ENCODE measurements around the gene UGT1A1.

Gene UGT1A1

DNA sequence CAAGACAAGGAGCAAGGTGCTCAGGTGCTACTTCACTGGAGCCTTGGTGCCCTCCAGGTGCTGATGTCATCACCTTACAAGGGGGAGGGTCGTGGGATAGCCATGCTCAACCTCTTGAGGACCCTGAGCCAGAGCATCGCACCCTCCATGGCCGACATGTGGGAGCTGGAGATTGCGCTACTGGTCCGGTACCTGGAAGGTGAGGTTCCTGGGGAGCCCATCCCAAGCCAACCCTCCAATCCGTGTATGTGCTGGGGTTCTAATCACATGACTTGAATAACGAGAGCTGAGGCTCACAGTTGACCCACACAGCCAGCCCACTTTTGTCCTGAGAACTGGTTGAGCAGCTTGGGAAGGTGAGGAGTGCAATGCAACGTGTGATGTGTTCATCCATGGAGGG is 43.9 kb downstream of the UGT1A1 start:
- TF ChIP-seq, protein P1, sequence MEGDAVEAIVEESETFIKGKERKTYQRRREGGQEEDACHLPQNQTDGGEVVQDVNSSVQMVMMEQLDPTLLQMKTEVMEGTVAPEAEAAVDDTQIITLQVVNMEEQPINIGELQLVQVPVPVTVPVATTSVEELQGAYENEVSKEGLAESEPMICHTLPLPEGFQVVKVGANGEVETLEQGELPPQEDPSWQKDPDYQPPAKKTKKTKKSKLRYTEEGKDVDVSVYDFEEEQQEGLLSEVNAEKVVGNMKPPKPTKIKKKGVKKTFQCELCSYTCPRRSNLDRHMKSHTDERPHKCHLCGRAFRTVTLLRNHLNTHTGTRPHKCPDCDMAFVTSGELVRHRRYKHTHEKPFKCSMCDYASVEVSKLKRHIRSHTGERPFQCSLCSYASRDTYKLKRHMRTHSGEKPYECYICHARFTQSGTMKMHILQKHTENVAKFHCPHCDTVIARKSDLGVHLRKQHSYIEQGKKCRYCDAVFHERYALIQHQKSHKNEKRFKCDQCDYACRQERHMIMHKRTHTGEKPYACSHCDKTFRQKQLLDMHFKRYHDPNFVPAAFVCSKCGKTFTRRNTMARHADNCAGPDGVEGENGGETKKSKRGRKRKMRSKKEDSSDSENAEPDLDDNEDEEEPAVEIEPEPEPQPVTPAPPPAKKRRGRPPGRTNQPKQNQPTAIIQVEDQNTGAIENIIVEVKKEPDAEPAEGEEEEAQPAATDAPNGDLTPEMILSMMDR (IDR thresholded peaks at IDR 0.05) = no peak

DNA sequence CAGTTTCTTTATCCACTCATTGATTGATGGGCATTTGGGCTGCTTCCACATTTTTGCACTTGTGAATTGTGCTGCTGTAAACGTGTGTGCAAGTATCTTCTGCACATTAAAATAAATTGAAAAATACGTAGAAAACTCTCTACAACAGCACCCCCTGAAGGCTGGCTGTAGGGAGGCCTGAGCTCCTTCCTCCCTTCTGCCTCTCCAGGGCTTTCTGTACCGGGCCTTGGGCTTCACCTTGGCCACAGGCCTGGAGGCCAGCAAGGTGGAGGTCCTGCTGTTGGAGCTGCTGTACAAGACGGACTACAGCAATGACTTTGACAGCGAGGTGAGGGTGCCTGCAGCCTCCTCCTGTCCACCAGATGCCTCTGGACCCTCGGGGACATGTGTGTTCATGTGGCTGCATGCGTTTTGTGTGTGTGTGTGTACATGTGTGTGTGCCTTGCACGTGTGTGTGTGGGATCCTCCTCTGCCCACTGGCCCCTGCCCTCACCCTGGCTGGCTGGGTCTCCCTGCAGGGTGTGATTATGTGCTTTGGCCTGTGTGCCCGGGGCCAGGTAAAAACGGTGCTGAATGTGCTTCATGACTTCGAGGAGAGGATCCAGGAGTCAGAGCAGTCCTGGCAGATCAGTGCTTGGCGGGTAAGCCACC is 47.3 kb downstream of the UGT1A1 start:
- TF ChIP-seq, protein P1 (IDR thresholded peaks at IDR 0.05) = no peak

DNA sequence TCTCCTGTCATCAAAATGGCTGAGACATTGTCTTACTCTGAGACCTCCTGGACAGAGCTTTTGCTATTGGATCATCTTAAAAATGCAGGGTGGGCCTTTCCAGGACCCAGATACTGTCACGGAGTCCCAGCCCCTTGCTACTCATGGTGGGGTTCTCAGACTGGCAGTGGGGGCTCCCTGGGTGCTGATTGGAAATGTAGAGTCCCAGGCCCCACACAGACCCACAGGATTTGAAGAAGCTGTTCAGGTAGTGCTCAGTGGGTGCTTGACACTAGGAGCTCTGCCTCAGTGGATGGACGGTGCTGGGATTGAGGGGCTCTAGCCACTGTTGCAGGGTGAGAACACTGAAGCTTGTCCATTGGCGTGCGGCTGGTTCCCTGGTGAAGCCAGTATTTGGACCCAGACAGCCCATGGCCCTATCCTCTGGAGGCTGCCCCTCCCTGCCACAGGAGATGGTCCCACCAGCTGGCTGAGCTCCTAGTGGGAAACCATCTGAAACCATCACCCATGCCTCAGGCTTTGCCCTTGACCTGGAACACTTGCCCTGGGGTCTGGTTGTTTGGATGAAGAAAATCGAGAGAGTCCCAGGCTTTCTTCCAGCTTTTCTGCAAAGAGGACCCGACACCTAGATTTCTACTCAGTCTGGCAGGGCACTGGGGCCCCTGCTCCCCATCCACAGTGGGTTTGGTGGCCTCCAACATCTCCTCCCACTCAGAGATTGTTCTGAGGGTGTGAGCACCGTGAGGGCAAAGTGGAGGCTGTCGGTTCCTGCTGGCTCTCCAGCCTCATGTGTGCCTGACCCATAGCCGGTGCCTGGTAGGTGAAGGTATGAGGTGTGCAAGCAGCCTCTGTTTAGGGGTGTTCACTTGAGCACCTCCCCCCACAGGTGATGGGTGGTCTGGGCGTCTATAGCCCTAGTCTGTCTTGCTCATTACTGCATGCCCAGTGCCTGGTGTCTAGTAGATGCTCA is 48.2 kb downstream of the UGT1A1 start:
- TF ChIP-seq, protein P1 (IDR thresholded peaks at IDR 0.05) = no peak

DNA sequence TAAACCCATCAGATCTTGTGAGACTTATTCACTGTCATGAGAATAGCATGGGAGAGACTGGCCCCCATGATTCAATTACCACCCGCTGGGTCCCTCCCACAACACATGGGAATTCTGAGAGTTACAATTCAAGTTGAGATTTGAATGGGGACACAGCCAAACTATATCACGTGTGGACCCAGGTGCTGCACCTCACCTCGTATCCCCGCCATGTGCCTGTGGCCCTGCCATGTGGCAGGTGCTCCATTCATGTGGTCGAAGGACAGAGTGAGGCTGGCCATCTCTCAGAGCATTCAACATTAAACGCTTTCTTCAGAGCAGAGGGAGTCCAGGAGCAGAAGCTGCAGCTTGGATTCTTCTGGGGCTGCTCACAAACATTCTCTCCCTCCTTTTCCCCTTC is 50.3 kb downstream of the UGT1A1 start:
- TF ChIP-seq, protein P1 (IDR thresholded peaks at IDR 0.05) = no peak

DNA sequence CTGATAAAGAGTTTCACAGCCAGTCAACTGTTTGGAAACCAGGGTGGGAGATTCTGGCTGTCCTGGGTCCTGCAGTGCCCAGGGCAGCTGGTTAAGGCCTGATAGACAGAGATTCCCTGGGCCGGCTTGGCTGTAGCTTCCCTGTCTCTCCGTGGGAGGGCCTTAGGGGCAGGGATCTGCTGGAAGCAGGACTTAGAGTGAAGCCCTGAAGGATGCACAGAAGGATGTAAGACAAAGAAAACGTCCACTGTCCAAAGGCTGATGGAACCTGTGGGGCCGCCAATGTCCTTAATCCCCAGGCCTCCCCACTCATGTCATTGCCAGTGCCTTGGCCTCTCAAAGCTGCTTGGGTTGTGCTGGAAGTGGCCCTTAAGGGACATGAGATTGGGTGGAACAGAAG is 51.0 kb downstream of the UGT1A1 start:
- TF ChIP-seq, protein P1 (IDR thresholded peaks at IDR 0.05) = no peak

DNA sequence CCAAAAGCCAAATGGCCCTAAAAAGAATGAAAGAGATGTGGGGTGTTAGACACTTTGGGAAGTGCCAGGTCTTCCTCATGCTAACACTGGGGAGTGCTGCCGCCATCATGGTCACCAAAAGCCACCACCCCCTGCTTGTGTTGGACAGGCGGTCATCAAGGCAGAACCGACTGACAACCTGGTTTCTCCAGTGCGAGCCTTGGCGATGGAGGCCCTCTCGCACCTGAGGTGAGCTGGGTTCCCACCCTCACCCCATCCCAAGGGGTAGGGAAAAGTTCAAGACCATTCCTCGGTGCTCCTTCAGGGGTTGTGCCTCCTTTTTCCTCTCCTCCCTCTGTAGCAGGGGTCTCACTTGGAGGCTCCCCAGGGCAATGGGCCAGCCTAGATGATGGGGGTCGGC is 51.7 kb downstream of the UGT1A1 start:
- TF ChIP-seq, protein P1 (IDR thresholded peaks at IDR 0.05) = no peak

DNA sequence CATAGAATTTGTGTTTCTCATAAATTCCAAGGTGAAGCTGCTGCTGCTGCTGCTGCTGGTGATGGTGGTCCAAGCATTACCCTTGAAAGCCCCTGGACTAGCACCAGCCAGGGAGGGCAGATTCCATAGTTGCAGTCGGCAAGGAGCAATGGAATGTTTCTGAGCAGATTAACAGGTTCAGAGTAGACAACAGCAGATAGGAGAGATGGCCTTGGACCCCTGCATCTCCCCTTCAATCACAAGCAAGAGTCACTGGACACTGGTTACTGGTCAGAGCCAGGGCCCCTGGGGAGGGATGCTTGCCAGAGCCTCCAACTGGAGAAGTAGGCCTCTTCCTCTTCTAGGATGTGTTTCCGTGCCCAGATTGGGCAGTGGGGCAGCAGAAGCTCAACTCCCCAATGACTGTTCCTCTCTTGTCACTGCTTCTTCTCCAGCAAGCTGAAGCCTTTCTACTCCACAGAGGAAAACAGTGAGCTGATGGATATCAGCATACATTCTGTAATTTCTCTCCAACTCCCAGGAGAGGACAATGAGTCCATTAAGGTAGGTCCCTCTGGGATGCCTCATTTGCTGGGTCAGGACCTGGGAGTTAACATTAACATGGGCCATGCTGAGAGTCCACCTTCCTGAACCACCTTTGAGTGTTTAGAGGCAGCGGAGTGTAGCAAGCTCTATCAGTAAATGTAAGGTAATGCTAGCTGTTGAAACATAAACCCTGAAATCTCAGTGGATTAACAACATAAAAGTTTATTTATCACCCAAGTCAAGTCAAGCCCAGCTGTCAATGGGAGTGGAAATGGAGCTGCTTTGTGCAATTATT is 53.4 kb downstream of the UGT1A1 start:
- TF ChIP-seq, protein P1 (IDR thresholded peaks at IDR 0.05) = no peak

Data from LNCAP (cell line).